Ovary (tissue), 3 donors: Measurements from ENCODE around the gene GABRB2.
"Not testable (repeated sequence)": the region's sequence is repeated elsewhere in the genome, so short reads cannot be mapped to it uniquely, and the experiment has no call there.

Experiments used
- CTCF ChIP-seq, 3 donors: fragments of 450-650 bp in 2 of 3; fragments of 200-600 bp in 1 of 3; IDR thresholded peaks; one replicate each; pipeline versions ENCODE4 v1.5.1 to v1.8.0; 2016 to 2022; ENCODE audit warnings: antibody characterized with exemption in 3 of 3, mild to moderate bottlenecking in 1 of 3
- EP300 ChIP-seq: sonication (generic); formaldehyde crosslinking; IDR thresholded peaks from one replicate; pipeline ENCODE4 v1.6.1; 2017; ENCODE audit warnings: antibody characterized with exemption
- POLR2A ChIP-seq: fragments of 450-650 bp; IDR thresholded peaks from one replicate; pipeline ENCODE4 v1.6.1; 2017; ENCODE audit warnings: antibody characterized with exemption, mild to moderate bottlenecking, moderate library complexity
- donor health status: DM: no; HTN: no; CAD: no.

DNA sequence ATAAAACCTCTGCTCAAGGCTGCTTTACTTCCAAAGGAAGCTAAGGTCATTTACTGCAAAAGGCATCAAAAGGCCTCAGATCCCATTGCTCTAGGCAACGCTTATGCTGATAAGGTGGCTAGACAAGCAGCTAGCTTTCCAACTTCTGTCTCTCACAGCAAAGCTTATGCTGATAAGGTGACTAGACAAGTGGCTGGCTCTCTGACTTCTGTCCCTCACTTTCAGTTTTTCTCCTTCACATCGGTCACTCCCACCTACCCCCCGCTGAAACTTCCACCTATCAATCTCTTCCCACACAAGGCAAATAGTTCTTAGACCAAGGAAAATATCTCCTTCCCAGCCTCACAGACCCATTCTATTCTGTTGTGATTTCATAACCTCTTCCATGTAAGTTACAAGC, 293.6 kb downstream of the GABRB2 start:
- TF ChIP-seq CTCF (IDR thresholded peaks at IDR 0.05); EP300; POLR2A: not testable (repeated sequence)
